IPS-18a (cell line): ENCODE results near the gene ADNP.

ENCODE experiments used
- H3K27ac ChIP-seq: one replicate; pipeline ENCODE4 v1.5.1; 2013; ENCODE audit warnings: low read length
- H3K27me3 ChIP-seq: one replicate; pipeline ENCODE4 v1.6.1; 2013; ENCODE audit warnings: mild to moderate bottlenecking, low read length; ENCODE audit not compliant: control insufficient read depth, insufficient read depth
- H3K36me3 ChIP-seq: one replicate; pipeline ENCODE4 v1.6.1; 2013; ENCODE audit warnings: low read depth, low read length; ENCODE audit not compliant: control insufficient read depth
- H3K4me1 ChIP-seq: one replicate; pipeline ENCODE4 v1.6.1; 2013; ENCODE audit warnings: low read depth, low read length; ENCODE audit not compliant: control insufficient read depth
- H3K4me3 ChIP-seq: one replicate; pipeline ENCODE4 v1.5.1; 2013; ENCODE audit warnings: low read length
- H3K9ac ChIP-seq: one replicate; pipeline ENCODE4 v1.6.1; 2013; ENCODE audit warnings: mild to moderate bottlenecking, low read length, moderate library complexity
- H3K9me3 ChIP-seq: one replicate; pipeline ENCODE4 v1.6.1; 2013; ENCODE audit warnings: low read depth, low read length; ENCODE audit not compliant: control insufficient read depth

The ADNP gene

GRCh38 chr20:50930139-50930975 lies 880 bp downstream of the ADNP start:
- Histone ChIP-seq H3K36me3 (peaks cover 56% of the 10 kb centered on the region), H3K4me1 (peaks cover 24% of the 10 kb centered on the region), H3K27ac (peak overlapping the region; percentile 85), H3K9ac (peak overlapping the region; percentile 93), H3K9me3 (no peaks in the 10 kb centered on the region), H3K4me3 (peak overlapping the region; percentile 83), H3K27me3 (no peaks in the 10 kb centered on the region)

DNA sequence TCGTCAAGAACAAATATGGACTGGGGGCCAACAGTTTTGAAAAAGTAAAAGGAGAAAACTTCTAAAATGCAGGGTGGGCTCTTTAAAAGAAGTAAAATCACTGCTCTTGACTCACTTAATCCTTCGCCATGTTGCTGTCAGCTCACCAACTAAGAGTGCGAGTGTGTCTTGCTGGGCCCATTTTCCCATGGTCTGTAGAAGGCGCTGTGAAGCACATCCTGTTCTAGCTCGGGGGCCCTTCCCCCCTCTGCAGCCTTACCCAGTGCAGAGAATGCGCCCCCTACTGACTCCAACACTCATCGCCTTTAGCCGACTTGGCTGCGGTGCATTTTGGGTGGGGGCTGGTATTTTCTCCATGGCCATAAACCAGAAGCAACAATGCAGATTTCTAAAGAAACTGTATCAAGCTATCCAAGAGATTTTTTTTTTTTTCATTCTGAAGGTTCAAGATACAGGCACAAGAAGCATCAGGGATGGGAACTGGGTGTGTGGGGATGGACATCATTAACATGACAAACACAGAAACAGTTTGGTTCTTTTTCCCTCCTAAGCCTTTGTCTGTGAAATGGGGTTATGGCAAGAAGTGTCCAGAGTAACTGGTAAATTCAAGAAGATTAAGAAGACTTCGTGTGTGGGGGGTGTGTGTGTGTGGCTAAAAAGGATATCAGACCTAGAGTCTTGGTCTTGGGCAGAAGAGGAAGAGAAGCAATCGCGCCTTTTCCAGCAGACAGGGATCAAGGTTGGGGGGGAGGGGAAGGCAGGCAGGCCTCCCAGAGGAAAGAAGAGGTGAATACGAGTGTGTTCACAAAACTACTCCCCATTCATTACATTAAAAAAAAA lies 1.7 kb downstream of the ADNP start:
- peak overlapping the region; percentile 93 for H3K9ac ChIP-seq
- H3K27ac ChIP-seq = peak overlapping the region; percentile 85
- H3K4me1 ChIP-seq = peaks cover 24% of the 10 kb centered on the region
- peak overlapping the region; percentile 83 for H3K4me3 ChIP-seq
- H3K36me3 ChIP-seq = peaks cover 56% of the 10 kb centered on the region
- H3K27me3 ChIP-seq = no peaks in the 10 kb centered on the region
- no peaks in the 10 kb centered on the region for H3K9me3 ChIP-seq

DNA sequence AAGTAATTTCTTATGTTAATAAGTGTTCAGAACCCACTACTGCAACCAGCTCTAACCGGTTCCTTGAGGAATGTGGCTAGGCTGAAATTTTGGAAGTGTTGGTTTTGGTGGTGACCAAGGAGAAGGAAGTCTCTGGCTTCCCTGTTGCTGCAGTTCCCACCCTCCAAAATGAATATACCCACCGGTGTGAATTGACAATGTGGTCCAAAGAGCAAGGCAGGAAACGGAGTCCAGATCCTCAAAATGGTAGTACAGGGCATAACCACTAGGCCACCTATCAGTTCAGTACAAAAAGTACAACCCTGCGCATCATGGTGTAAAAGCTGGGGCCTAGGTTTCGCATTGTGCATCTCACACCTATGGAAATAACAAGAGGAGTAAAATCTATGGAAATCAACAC lies 2.8 kb downstream of the ADNP start:
- Histone ChIP-seq H3K4me3 (peak overlapping the region; percentile 83), H3K27me3 (no peaks in the 10 kb centered on the region), H3K27ac (no peak overlapping the region), H3K9me3 (no peaks in the 10 kb centered on the region), H3K36me3 (peaks cover 55% of the 10 kb centered on the region), H3K4me1 (peaks cover 24% of the 10 kb centered on the region), H3K9ac (no peak overlapping the region)

DNA sequence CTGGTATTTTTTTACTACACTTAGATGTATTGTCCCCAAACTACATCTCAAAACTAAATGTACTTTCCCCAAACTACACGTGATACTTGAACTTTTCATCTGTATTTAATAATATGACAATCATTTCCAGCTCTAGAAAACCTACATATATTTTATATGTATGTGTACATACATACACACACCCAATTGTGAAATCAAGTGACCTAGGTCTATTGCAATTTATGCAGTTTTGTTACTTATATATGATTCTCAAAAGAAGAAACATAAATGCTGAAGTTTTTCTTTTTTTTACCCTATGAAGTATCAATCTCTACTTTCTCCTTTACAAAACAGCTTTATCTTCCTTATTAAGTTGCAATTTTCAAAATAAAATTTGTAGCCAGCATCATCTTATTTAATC lies 4.7 kb downstream of the ADNP start:
- H3K36me3 ChIP-seq = peaks cover 58% of the 10 kb centered on the region

DNA sequence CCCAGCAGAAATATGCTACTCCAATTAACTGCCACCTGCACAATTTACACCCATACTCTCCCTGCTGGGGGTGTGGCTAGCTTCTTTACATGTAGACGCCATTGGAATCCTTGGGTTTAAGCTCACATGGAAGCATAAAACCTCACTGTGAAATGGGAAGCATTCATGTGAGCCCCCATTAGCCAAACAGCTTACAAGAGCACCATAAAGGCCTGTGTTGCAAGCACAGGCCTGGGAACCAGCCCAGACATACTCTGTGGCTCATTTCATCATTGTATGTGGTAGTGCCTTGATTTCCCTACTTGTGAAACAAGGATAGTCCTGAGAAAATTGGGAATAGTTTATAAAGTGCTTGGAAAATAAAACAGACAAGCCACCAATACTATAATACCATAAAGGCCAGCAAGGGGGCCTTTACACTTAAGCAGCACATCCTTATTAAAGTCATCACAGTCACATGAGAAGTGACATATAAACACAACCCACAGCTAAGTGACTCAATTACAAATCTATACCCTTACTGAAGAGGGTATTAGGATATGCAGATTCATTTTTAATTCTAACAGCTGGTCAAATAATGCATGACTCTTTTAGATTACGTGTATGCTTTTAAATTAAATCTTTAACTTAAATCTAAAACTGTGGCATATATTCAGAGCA lies 6.8 kb downstream of the ADNP start:
- Histone ChIP-seq H3K27me3 (no peaks in the 10 kb centered on the region), H3K4me1 (peaks cover 15% of the 10 kb centered on the region), H3K27ac (no peak overlapping the region), H3K9ac (no peak overlapping the region), H3K36me3 (peaks cover 69% of the 10 kb centered on the region), H3K4me3 (no peak overlapping the region), H3K9me3 (no peaks in the 10 kb centered on the region)

More for the DNA sequence above, 4.7 kb downstream of the ADNP start:
- H3K4me1 ChIP-seq = peaks cover 15% of the 10 kb centered on the region
- no peak overlapping the region for H3K4me3 ChIP-seq
- no peaks in the 10 kb centered on the region for H3K27me3 ChIP-seq
- no peak overlapping the region for H3K27ac ChIP-seq
- no peak overlapping the region for H3K9ac ChIP-seq
- H3K9me3 ChIP-seq = no peaks in the 10 kb centered on the region

DNA sequence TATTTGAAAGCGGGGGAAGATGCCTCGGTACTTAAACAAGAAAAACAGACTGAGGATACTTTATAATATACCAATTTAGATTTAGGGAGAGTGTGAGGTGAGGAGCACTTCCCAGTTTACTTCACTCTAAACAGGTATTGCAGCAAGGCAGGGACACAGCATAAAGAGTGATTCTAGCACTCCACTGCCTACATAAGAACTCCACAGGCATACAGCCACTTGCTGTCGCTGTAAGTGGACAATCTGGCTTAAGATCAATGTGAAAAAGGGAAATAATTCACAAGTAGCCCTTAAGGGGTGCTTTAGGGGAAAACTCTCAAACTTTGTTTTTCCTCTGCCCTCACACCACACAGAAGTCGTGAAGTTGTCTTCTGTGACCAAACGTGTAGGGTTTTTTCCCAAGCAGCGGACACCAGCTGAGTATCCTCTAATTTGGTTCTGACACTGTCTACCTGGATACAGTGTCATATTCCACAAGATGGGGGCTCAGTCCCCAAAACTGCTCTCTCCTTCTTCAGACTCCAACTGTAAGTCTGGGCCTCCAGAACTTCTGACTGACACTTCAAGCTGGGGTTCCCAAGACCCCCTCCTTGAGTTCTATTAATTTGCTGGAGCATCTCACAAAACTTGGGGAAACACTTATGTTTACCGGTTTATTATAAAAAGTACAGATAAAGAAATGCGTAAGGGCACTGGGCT lies 9.3 kb downstream of the ADNP start:
- Histone ChIP-seq H3K4me1 (peaks cover 4% of the 10 kb centered on the region), H3K9ac (no peak overlapping the region), H3K4me3 (no peak overlapping the region), H3K27me3 (no peaks in the 10 kb centered on the region), H3K36me3 (peaks cover 47% of the 10 kb centered on the region), H3K27ac (no peak overlapping the region), H3K9me3 (no peaks in the 10 kb centered on the region)

GRCh38 chr20:50920997-50921396 lies 10.2 kb downstream of the ADNP start:
- H3K4me3 ChIP-seq = no peak overlapping the region
- no peak overlapping the region for H3K27ac ChIP-seq
- no peaks in the 10 kb centered on the region for H3K4me1 ChIP-seq
- no peak overlapping the region for H3K9ac ChIP-seq
- H3K36me3 ChIP-seq = peaks cover 46% of the 10 kb centered on the region
- H3K9me3 ChIP-seq = no peaks in the 10 kb centered on the region
- no peaks in the 10 kb centered on the region for H3K27me3 ChIP-seq

- Histone ChIP-seq H3K4me1 (peaks cover 4% of the 10 kb centered on the region), H3K36me3 (peaks cover 36% of the 10 kb centered on the region), H3K27me3 (no peaks in the 10 kb centered on the region), H3K9me3 (no peaks in the 10 kb centered on the region), H3K27ac (no peak overlapping the region), H3K4me3 (no peak overlapping the region), H3K9ac (no peak overlapping the region)
Observed at GRCh38 chr20:50919567-50919966, 11.7 kb downstream of the ADNP start.

DNA sequence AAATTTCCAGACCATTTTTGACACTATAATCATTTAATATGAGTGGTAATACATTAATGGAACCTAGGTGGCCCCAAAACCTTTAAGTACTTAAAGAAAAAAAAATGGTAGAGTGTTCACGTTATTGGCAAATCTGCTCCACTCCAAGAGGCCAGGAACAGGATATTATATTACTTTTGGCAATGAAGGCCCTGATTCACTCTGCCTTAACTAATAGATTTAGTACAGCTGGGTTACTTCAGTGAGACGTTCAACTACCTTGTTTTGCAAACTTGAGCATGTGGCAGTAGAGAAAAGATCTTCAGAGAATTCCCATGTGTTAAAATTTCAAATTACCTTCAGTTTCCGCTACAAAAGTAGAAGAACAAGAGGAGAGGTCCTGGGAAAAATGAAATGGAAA lies 12.8 kb downstream of the ADNP start:
- Histone ChIP-seq H3K4me3 (no peak overlapping the region), H3K4me1 (peaks cover 4% of the 10 kb centered on the region), H3K9ac (no peak overlapping the region), H3K9me3 (no peaks in the 10 kb centered on the region), H3K27me3 (no peaks in the 10 kb centered on the region), H3K27ac (no peak overlapping the region), H3K36me3 (peaks cover 27% of the 10 kb centered on the region)

DNA sequence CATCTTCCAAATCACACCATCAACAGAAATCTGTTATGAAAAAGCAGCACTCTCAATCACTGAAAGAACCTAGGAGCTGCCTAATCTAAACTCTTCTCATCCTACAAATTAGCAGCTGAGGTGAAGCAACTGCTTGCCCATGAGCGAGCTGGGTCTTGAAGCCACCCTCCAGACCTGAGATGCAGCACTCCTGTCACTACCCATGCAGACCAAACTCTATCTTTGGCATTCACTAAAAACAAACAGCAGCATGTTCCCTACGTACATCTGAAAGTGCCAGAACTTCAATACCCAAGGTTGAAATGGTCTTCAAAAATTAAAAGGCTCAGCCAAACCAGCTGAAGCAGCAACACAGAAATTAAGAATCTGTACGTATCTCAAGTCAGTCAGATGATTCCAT lies 14.3 kb downstream of the ADNP start:
- peaks cover 4% of the 10 kb centered on the region for H3K4me1 ChIP-seq
- no peak overlapping the region for H3K4me3 ChIP-seq
- H3K27me3 ChIP-seq = no peaks in the 10 kb centered on the region
- H3K36me3 ChIP-seq = peaks cover 21% of the 10 kb centered on the region
- H3K9me3 ChIP-seq = no peaks in the 10 kb centered on the region
- H3K9ac ChIP-seq = no peak overlapping the region
- no peak overlapping the region for H3K27ac ChIP-seq

DNA sequence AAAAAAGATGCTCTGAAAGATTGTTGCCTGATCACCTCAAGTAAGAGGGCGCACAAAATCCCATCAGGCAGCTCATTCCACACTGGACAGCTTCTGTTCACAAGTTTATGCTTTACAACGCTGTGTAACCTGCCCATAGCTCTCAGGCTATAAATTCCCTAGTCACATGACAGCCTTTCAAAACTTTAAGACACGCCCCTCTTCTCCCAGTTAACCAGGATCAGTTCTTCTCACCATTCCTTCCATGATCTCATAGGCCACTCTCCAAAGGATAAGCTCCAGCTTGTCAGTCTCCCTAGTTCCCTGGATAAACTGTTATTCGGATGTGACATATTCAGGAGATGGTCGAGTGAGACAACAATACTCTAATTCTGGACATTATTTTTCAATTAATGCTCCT lies 15.0 kb downstream of the ADNP start:
- no peak overlapping the region for H3K4me3 ChIP-seq
- no peak overlapping the region for H3K9ac ChIP-seq
- no peaks in the 10 kb centered on the region for H3K9me3 ChIP-seq
- no peak overlapping the region for H3K27ac ChIP-seq
- H3K4me1 ChIP-seq = peaks cover 4% of the 10 kb centered on the region
- no peaks in the 10 kb centered on the region for H3K27me3 ChIP-seq
- H3K36me3 ChIP-seq = peaks cover 21% of the 10 kb centered on the region
